Ovary (tissue), 3 donors: ENCODE data around the gene TTC39A.

ENCODE experiments used
- POLR2A ChIP-seq: fragments of 450-650 bp; IDR thresholded peaks from one replicate; pipeline ENCODE4 v1.6.1; 2017; ENCODE audit warnings: antibody characterized with exemption, mild to moderate bottlenecking, moderate library complexity
- TF ChIP-seq, protein P1 (sequence below), 3 donors: fragments of 450-650 bp in 2 of 3; fragments of 200-600 bp in 1 of 3; IDR thresholded peaks; one replicate each; pipeline versions ENCODE4 v1.5.1 to v1.8.0; 2016 to 2022; ENCODE audit warnings: antibody characterized with exemption in 3 of 3, mild to moderate bottlenecking in 1 of 3
- donor health status: DM: no; HTN: no; CAD: no.

DNA sequence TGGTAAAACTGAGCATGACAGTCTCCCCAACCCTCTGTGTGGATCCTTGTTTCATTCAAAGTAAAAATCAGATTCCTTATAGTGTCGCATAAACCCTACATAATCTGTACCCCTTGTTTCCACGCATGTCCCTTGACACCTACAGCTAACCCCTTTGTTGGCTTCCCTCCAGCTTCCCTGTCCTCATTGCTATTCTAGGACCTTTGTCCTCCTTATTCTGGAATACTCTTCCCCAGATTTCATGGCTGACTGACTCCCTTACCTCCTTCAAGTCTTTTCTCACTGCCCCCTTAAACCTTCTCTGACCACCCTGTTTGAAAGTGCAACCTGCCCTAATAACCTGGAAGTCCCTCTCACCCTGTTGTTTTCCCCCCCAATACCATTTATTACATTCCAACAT, 90.3 kb downstream of the TTC39A start:
- TF ChIP-seq, protein P1, sequence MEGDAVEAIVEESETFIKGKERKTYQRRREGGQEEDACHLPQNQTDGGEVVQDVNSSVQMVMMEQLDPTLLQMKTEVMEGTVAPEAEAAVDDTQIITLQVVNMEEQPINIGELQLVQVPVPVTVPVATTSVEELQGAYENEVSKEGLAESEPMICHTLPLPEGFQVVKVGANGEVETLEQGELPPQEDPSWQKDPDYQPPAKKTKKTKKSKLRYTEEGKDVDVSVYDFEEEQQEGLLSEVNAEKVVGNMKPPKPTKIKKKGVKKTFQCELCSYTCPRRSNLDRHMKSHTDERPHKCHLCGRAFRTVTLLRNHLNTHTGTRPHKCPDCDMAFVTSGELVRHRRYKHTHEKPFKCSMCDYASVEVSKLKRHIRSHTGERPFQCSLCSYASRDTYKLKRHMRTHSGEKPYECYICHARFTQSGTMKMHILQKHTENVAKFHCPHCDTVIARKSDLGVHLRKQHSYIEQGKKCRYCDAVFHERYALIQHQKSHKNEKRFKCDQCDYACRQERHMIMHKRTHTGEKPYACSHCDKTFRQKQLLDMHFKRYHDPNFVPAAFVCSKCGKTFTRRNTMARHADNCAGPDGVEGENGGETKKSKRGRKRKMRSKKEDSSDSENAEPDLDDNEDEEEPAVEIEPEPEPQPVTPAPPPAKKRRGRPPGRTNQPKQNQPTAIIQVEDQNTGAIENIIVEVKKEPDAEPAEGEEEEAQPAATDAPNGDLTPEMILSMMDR (IDR thresholded peaks at IDR 0.05): no peak
- TF ChIP-seq POLR2A: no peak
